ENCODE results near the gene INHA. TPM values are rescaled to one million over a fixed set of nuclear protein-coding genes. Genes with fewer than 3 reads are reported as not detected.

The INHA gene
- total RNA-seq: 0.48 TPM in 1 of 2 replicates, not detected in the other

GRCh38 chr2:219572237-219573001, at the start of gene INHA:
INHA (plus strand) TSS chr2:219572310; CDS start chr2:219572375, 65 bp downstream.

GRCh38 chr2:219543596-219544358, 28.3 kb upstream of the INHA start, which contains the start of the genes CHPF and TMEM198:
CHPF (minus strand) TSS chr2:219543809; CDS start chr2:219543538, 271 bp downstream.
TMEM198 (plus strand) TSS chr2:219544028; CDS start chr2:219544728, 700 bp downstream.

DNA sequence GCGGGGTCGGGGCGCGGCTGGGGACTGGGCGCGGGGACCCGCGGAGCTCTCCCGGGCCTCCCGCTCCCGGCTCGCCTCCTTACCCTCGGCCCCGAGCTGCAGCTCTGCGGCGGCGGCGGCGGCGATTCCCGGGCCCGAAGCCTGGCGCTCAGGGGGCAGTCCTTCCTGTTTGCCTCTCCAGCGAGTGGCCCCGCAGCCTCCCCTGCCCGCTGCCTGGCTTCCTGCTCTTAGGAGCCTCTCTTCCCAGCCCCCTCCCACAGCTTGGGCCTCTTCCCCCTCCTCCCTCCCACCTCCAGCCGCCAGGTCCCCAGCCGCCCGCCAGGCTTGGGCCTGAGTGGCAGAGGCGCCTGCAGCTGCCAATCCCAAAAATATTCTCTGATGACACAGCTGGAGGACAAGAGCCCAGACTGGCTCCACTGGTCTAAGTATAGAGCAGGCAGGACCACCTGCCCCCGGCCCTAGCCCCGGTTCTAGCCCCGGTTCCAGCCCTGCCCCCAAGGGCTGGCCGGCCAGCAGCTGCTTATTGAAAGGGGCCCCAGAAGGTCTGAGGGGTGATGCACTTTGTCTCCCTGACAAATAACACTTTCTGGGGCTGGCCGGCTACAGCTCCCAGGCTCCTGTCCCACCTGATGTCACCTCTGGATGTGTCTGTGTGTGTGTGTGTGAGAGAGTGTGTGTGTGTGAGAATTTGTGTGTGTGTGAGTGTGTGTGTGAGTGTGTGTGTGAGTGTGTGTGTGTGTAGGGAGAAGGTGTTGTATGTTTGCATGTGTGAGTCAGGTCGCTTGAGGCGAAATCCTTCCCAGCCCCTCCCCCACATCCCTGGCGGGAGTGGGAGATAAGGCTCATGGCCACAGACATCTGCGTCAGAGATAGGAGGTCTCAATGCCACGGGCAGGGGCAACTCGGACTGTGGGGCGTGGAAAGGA, 536 bp upstream of the INHA start, which contains the start of gene OBSL1:
TSS of gene OBSL1 (minus strand) at position 229 of the 926 bp plus-strand sequence. CDS start 307 bp downstream, outside the sequence.

DNA sequence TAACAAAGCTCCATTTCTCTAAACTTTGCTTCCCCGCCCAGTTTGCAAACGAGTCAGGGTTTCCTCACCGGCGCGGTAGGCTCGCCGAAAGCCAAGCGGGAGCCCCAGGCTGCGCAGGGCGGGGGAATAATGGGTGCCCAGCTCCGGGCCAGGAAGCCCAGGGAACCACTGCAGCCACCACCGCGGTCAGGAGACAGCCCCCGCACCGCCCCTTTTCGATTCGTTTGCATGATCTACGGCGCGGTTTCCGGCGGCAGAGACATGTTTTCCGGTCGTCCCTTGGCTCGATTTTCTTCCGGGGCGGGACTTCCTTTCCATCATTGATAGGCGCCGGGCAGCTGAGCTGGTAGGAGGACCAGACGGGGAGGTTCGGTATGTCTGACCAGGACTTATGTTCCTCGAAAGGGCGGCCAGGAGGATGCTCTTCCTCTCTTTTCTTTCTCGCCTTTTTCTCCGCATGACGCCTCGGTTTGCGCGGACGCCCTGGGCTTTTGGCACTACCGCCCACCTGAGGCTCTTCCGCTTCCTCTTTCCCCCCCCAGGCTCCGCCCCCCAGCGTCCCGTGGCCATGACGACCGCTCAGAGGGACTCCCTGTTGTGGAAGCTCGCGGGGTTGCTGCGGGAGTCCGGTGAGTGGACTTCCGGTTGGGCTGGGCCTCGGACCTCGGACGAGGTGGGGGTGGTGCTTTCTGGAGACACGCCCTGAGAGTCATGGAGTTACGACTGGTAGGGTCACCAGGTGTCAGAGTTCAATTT, 25.6 kb downstream of the INHA start, which contains the start of gene STK11IP:
TSS of gene STK11IP (plus strand) at position 306 of the 756 bp plus-strand sequence. CDS start at position 569, 263 bp downstream.

Other genes with a start within 250 kb of the INHA start
- gene RESP18, start 239.6 kb upstream of the INHA start, total RNA-seq: not detected in 2 replicates
- gene DNPEP, start 184.4 kb upstream of the INHA start, total RNA-seq: 39.6 and 87.2 TPM in 2 replicates
- not detected in 2 replicates for gene DES, start 153.9 kb upstream of the INHA start, total RNA-seq
- gene SPEG, start 137.5 kb upstream of the INHA start, total RNA-seq: 1.5 and 4.8 TPM in 2 replicates
- 23.4 and 35.9 TPM in 2 replicates for gene GMPPA, start 73.4 kb upstream of the INHA start, total RNA-seq
- not detected in 2 replicates for gene ASIC4, start 57.8 kb upstream of the INHA start, total RNA-seq
- gene CHPF, start 28.5 kb upstream of the INHA start, total RNA-seq: 115 and 131 TPM in 2 replicates
- under 0.01 and 0.48 TPM in 2 replicates for gene TMEM198, start 28.3 kb upstream of the INHA start, total RNA-seq
- gene OBSL1, start 771 bp upstream of the INHA start, total RNA-seq: 14.3 and 31.8 TPM in 2 replicates
- gene STK11IP, start 25.5 kb downstream of the INHA start, total RNA-seq: 15.1 and 20.2 TPM in 2 replicates
- 1.3 and 5.3 TPM in 2 replicates for gene SLC4A3, start 55.3 kb downstream of the INHA start, total RNA-seq

Measured in tracheal epithelial cell (primary cell).